Mononuclear cell (primary cell): ENCODE measurements around the gene KLF6. TPM values are rescaled to one million over a fixed set of nuclear protein-coding genes. Genes with fewer than 3 reads are reported as not detected.
"Not testable (repeated sequence)": the region's sequence is repeated elsewhere in the genome, so short reads cannot be mapped to it uniquely, and the experiment has no call there.

Experiments
- H3K27me3 ChIP-seq: 2 replicates; pipeline ENCODE4 v1.6.0; 2011; ENCODE audit warnings: low read length, control low read depth; ENCODE audit not compliant: insufficient read depth
- H3K4me1 ChIP-seq: 2 replicates; pipeline ENCODE4 v1.5.1; 2011; ENCODE audit warnings: mild to moderate bottlenecking, low read length, control low read depth; ENCODE audit not compliant: insufficient read depth
- H3K4me3 ChIP-seq: 2 replicates; pipeline ENCODE4 v1.5.1; 2011; ENCODE audit warnings: mild to moderate bottlenecking, low read length, moderate library complexity
- H3K9me3 ChIP-seq: 2 replicates; pipeline ENCODE4 v1.5.1; 2011; ENCODE audit warnings: low read depth, mild to moderate bottlenecking, control low read depth, low read length
- total RNA-seq: library from RNA; depleted of rRNA; stranded (reverse); fragments of >200 nt; gene quantifications from one replicate; pipeline ENCODE4 v1.2.3, GENCODE V29; 2012

Gene KLF6
- total RNA-seq, 1 donor, result 606 TPM

DNA sequence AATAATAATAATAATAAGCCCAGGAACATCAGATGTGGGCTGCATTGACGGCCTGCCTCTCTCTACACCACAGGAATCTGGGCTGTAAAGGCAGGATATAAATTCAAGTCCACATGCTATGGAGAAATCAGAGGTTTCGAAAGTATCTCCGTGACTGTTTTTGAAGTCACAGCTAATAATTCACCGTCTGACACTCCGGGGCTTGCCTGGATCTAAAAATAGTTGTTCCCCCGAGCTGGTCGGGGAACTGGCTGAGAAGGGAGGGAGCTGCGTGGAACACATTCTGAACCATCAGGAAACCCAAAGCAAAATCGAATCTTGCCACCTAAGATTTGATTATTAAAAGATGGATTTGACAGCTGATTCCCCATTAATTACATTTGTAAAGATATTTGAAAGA, 35.4 kb downstream of the KLF6 start:
- no peaks in the 10 kb centered on the region for H3K27me3 ChIP-seq
- no peak overlapping the region for H3K4me3 ChIP-seq
- H3K9me3 ChIP-seq, result no peaks in the 10 kb centered on the region
- H3K4me1 ChIP-seq, result peaks cover 23% of the 10 kb centered on the region

DNA sequence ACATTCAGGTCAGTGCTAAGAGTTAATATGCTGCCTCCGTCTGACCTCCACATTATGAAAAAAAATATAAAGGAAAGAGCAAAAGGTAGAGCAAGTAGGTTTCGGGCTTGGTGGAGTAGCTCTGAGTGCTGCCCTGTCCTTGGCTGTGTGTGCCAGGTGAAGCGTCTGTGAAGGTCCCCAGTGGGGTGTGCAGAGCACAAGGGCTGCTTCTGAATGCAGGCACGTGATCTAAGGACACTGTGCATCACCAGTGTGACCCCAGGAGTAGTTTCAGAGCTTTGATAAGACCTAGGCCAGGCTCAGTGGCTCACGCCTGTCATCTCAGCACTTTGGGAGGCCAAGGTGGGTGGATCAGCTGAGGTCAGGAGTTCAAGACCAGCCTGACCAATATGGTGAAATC, 36.0 kb downstream of the KLF6 start:
- no peaks in the 10 kb centered on the region for H3K27me3 ChIP-seq
- H3K9me3 ChIP-seq, result no peaks in the 10 kb centered on the region
- H3K4me1 ChIP-seq, result peaks cover 23% of the 10 kb centered on the region
- H3K4me3 ChIP-seq, result no peak overlapping the region

DNA sequence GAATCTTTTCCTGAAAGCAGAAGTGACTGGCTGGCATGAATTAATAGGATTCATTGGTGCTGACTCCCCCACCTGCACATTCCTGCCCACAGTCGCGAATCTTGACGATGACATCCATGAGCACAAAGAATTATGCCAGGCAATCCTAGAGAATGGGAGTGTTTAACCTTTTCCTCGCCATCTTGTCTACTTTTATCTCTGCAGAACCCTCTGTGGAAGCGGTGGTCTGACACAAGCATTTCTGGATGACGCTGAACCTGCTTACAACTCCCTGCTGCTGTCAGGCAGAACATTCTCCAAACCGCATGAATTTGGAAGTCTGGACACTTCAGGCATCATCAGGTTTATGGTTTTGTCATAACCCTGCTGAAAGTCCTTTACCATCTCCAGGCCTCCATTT, 36.5 kb downstream of the KLF6 start:
- Histone ChIP-seq H3K9me3 (no peaks in the 10 kb centered on the region), H3K4me3 (no peak overlapping the region), H3K27me3 (no peaks in the 10 kb centered on the region), H3K4me1 (peaks cover 23% of the 10 kb centered on the region)

DNA sequence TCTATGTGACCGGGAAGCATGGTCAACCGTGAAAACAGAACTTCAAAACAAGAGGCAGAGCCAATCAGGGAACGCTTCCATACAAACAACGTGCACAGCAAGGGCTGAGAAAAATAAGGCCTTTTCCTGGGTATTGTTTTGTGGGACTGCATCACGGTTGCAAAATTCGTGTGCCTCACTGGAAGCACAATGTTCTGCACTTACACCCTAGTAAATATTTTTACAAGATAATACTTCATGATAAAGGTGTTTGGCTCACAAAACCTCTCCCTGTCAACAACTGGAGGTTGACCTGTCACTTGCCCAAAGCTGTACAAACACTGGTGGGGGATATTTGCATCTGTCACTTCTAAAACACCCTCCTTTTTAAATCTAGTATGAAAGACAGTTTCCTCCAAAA, 37.0 kb downstream of the KLF6 start:
- no peaks in the 10 kb centered on the region for H3K9me3 ChIP-seq
- H3K4me3 ChIP-seq, result no peak overlapping the region
- H3K27me3 ChIP-seq, result no peaks in the 10 kb centered on the region
- H3K4me1 ChIP-seq, result peaks cover 23% of the 10 kb centered on the region

DNA sequence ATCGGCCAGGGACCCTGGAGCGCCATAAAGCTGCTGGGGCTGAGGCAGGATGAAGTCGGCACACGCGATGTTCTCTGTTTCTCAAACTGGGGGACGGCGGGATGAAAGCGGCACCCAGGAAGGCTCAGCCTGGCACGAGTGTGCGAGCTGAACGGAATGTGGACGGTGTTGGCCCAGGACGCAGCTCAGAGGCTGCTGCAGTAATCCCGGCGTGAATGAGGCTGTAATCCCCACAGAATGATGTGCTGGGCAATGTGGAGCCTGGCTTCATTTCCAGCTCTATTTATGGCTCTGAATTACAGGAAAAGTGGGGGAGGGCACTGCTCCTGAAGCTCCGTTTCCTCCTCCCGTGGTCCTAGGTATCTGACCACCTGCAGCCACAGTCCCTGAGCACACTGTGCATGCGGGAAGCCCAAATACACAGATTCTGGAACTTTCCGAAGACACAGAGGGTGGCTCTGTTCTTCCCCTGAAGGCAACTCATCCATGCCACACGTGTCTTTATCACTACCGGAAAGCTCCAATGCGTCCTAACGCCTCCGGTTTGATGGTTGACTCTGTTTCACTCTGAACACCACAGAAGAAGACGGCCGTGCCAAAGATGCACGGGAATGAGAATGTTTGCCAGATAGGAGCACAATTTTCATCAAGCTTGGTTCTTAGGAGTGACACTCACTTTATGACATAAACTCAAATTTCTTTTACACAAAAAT, 37.6 kb downstream of the KLF6 start:
- Histone ChIP-seq H3K4me1 (peaks cover 23% of the 10 kb centered on the region), H3K27me3 (no peaks in the 10 kb centered on the region), H3K4me3 (no peak overlapping the region), H3K9me3 (no peaks in the 10 kb centered on the region)

DNA sequence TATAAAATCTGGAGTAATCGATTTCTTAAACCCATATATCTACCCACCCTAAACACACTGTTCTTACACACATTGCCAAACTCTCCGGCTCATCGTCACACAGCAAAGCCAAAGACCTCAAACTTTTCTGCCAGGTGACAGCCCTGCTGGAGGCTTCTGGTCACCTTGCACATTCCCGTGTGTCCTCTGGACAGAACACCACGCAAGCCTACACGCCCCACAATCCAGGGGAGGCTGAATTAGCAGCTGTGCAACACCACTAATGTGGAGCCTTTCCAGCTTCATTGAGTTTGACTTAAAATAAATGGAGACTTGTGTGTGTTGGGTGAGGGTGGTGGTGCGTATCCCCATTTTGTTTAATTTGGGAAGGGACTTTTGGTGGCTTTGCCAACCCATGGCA, 38.4 kb downstream of the KLF6 start:
- H3K4me3 ChIP-seq, result no peak overlapping the region
- peaks cover 24% of the 10 kb centered on the region for H3K4me1 ChIP-seq
- no peaks in the 10 kb centered on the region for H3K9me3 ChIP-seq
- no peaks in the 10 kb centered on the region for H3K27me3 ChIP-seq

DNA sequence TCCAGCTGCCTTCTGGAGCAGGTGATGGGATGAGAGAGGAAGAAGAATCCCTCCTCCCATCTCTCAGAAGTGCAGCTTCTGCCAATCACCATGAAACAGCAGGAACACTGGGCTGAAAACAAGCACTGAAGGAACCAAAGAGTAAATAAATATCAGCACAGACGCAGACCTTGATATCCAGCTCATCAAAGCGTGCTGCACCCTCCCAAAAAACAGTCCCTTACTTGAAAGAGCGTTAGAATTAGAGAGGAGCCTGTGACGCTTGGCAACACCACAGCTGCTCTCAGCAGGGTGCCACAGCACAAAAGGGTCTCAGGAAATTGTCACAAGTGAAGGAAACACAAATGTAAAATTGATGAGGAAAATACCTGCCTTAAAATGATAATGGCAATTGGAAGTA, 39.5 kb downstream of the KLF6 start:
- H3K27me3 ChIP-seq, result no peaks in the 10 kb centered on the region
- H3K4me1 ChIP-seq, result peaks cover 34% of the 10 kb centered on the region
- H3K9me3 ChIP-seq, result no peaks in the 10 kb centered on the region
- no peak overlapping the region for H3K4me3 ChIP-seq

DNA sequence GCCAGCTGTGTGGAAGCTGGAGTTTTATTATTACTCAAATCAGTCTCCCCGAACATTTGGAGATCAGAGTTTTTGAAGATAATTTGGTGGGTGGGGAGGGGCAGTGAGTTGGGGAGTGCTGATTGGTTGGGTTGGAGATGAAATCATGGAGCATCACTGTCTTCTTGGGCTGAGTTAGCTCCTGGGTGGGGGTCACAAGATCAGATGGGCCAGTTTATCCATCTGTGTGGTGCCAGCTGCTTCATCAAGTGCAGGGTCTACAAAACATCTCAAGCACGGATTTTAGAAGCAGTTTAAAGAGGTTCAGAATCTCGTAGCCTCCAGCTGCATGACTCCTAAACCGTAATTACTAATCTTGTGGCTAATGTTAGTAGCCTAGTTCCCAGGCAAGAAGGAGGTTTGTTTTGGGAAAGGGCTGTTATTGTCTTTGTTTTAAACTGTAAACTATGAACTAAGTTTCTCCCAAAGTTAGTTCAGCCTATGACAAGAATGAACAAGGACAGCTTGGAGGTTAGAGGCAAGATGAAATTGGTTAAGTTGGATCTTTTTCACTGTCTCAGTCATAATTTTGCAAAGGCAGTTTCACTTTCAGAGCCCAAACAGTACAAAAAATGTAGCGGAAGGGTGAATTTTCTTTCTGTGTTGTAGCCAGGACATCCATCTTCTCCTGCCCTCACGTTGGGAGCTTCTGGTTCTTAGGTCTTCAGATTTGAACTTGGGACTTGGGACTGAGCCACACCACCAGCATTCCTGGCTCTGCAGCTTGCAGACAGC, 43.1 kb downstream of the KLF6 start:
- no peaks in the 10 kb centered on the region for H3K27me3 ChIP-seq
- peaks cover 19% of the 10 kb centered on the region for H3K4me1 ChIP-seq
- no peaks in the 10 kb centered on the region for H3K9me3 ChIP-seq
- H3K4me3 ChIP-seq, result no peak overlapping the region

DNA sequence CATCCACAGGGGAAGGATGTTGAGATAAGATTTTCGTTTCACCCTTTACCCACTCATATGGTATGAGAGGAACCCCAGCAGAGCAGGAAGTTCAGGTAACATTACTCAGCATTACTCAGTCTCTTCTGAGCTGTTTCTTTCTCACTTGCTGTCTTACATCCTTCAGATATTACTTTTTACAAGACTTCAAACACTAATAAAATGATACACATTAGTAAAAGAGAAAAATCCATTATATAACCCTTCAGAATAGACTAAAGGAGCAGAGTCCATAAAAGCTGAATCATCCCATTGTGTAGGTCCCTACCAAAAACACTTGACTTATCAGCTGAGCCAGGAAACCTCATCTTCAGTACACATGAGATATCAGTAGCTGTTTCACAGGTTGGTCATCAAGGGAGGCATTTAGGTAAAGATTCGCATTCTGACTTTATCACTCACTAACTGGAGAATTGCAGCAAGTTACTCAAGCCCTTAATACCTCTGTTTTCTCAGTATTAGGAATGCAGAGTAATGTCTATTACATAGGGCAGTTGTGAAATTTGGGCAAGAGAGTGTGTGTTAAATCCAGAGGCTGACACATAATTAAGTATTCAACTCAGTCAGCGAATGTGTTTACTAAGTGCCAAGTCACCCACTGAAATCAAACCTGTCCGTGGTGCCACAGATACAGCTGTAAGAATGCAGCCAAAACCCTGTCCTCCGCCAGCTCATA, 44.7 kb downstream of the KLF6 start:
- no peaks in the 10 kb centered on the region for H3K9me3 ChIP-seq
- H3K4me3 ChIP-seq, result no peak overlapping the region
- no peaks in the 10 kb centered on the region for H3K27me3 ChIP-seq
- H3K4me1 ChIP-seq, result peaks cover 19% of the 10 kb centered on the region

DNA sequence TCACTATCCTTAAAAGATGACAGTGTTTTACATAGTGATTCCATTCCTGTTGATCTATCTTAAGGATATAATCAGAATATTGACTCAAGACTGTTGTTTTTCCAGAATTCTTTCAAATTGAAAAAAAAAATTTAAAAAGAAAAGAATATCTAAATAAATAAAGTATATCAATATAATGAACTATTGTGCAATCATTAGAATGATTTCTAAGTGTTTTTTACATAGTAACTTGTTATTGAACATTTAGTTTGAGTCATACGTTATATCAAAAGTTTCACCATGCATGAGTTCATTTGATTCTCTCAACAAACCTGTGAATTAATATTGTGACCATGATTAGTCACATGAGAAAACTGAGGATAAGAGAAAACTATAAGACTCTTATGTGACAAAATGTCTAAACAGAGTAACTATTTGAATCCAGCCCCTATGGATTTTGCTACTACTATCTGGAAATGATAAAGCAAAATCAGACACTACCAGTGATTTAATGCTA, 46.1 kb downstream of the KLF6 start:
- Histone ChIP-seq H3K27me3 (no peaks in the 10 kb centered on the region), H3K4me1 (peaks cover 19% of the 10 kb centered on the region), H3K9me3 (no peaks in the 10 kb centered on the region), H3K4me3 (no peak overlapping the region)

DNA sequence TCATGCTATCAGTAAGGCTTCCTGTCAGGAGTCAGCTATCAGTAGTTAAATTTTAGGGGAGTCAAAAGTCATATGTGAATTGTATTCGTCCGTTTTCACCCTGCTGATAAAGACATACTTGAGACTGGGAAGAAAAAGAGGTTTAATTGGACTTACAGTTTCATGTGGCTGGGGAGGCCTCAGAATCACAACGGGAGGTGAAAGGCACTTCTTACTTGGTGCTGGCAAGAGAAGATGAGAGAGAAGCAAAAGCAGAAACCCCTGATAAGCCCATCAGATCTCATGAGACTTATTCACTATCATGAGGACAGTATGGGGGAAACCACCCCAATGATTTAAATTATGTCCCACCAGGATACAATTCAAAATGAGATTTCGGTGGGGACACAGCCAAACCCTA, 47.1 kb downstream of the KLF6 start:
- Histone ChIP-seq H3K4me3 (no peak overlapping the region), H3K9me3 (no peaks in the 10 kb centered on the region), H3K4me1 (peaks cover 19% of the 10 kb centered on the region), H3K27me3 (no peaks in the 10 kb centered on the region)

DNA sequence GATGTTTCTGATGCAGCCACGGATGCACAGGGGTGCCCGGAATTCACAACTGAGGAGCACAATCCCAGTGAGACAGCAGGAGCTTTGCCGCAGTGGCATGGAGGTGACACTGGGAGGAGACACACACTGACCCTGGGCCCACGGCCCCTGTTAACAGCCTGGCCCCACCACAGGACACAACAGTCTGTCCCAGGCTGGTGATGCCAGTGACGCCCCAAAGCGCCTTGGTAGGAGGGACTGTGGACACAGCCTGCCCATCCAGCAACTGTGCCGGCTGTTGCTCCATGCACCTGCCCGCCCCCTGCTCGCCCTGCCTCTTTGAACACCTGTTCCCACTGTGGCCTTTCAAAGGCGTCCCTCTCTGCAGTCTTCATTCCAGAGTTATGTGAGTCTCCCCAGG, 49.8 kb downstream of the KLF6 start:
- Histone ChIP-seq H3K9me3 (no peaks in the 10 kb centered on the region), H3K27me3 (no peaks in the 10 kb centered on the region), H3K4me3 (no peak overlapping the region), H3K4me1 (peaks cover 3% of the 10 kb centered on the region)

DNA sequence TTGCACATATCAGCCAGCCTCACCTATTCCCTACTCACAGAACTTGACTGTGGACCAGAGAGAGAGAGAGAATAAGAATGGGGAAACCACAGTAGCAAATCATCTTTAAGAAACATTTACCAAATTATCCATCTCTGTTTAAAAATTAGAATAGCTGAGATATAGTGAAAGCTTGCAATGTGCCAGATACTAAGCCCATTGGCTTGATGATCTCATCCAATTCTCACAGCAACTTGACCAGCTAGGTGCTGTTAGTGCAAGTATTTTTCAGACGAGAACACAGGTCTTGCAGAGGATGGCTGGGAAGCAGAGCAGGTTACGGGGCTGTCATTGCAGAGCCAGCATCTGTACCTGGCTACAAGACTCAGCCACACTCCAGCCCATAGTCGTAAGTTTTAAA, 50.9 kb downstream of the KLF6 start:
- Histone ChIP-seq H3K27me3 (no peaks in the 10 kb centered on the region), H3K4me3 (no peak overlapping the region), H3K9me3 (no peaks in the 10 kb centered on the region), H3K4me1 (no peaks in the 10 kb centered on the region)

DNA sequence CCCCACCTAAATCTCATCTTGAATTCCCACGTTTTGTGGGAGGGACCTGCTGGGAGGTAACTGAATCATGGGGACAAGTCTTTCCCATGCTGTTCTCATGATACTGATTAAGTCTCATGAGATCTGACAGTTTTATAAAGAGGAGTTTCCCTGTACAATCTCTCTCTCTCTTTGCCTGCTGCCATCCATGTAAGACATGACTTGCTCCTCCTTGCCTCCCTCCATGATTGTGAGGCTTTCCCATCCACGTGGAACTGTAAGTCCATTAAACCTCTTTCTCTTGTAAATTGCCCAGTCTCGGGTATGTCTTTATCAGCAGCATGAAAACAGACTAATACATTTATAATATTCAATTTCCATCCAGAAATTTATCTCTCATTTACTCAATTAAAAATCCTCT, 52.8 kb downstream of the KLF6 start:
- not testable (repeated sequence) for H3K9me3 ChIP-seq, H3K4me1 ChIP-seq, H3K4me3 ChIP-seq

DNA sequence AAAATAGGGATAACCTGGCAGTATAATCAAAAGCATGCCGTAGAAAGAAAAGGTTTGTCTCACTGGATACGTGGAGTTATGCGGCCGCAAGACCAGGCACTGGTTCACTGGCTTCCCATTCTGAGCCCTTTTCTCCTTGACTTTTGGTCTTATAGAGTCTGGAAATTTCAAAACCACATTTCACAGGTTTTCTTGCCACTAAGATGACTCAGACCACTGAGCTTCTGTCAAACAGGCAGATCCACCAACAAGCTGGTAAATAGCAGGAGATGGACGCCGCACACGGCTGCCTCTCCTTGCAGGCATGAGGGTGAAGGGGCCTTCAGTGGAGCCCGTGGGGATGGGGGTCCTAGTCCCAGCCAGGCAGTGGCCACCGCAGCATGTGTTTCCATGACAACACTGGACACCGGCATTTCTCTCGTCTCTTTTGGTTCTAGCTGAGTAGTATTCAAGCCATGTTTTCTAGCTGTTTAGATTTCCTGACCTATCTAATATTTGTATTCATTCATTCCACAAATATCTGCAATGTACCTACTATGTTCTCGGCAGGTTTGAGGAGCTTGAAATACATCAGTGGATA, 55.5 kb downstream of the KLF6 start:
- no peaks in the 10 kb centered on the region for H3K9me3 ChIP-seq
- H3K4me1 ChIP-seq, result no peaks in the 10 kb centered on the region
- H3K4me3 ChIP-seq, result no peak overlapping the region
- no peaks in the 10 kb centered on the region for H3K27me3 ChIP-seq

More for the DNA sequence above, 52.8 kb downstream of the KLF6 start:
- H3K27me3 ChIP-seq, result not testable (repeated sequence)
